GM12892 (cell line): ENCODE measurements around the gene LRRC8B.
A peak's percentile ranks its signal among the peaks of the same experiment; 100 is the strongest.

Experiments
- DNase-seq: peaks from one replicate; pipeline ENCODE4 v3.0.0; 2011; ENCODE audit not compliant: insufficient read length
- FAIRE-seq: peaks from 2 replicates; lab custom pipeline; 2011; peaks lifted over from hg19 to GRCh38; lab: Jason Lieb, UNC
- POLR2A ChIP-seq: IDR thresholded peaks from 2 replicates; pipeline ENCODE4 v1.6.1; 2011; ENCODE audit warnings: low read depth, low read length, control low read depth
- POLR2AphosphoS5 ChIP-seq: IDR thresholded peaks from 2 replicates; pipeline ENCODE4 v1.6.1; 2011; ENCODE audit warnings: low read depth, low read length, control low read depth
- TAF1 ChIP-seq: IDR thresholded peaks from 2 replicates; pipeline ENCODE4 v1.6.1; 2011; ENCODE audit warnings: low read depth, mild to moderate bottlenecking, control low read depth, low read length, borderline replicate concordance

LRRC8B gene

GRCh38 chr1:89608319-89608983 lies 83.8 kb downstream of the LRRC8B start:
- DNase-seq (no peak), FAIRE-seq (no peak)
- no peak for TF ChIP-seq POLR2AphosphoS5
- TF ChIP-seq TAF1: no peak
- no peak for TF ChIP-seq POLR2A

- TF ChIP-seq POLR2A: no peak
- FAIRE-seq: no peak
Measured at GRCh38 chr1:89608984-89609725, 84.5 kb downstream of the LRRC8B start.

GRCh38 chr1:89609781-89610456 lies 85.3 kb downstream of the LRRC8B start:
- no peak for DNase-seq
- TF ChIP-seq POLR2AphosphoS5 (no peak), POLR2A (no peak), TAF1 (no peak)
- no peak for FAIRE-seq

More at GRCh38 chr1:89608984-89609725, 84.5 kb downstream of the LRRC8B start:
- no peak for DNase-seq

GRCh38 chr1:89610457-89611011 lies 85.9 kb downstream of the LRRC8B start:
- TF ChIP-seq TAF1: no peak
- TF ChIP-seq POLR2A: no peak
- no peak for TF ChIP-seq POLR2AphosphoS5
- peak; percentile 9 for FAIRE-seq
- no peak for DNase-seq

GRCh38 chr1:89611721-89612120 lies 87.1 kb downstream of the LRRC8B start:
- FAIRE-seq (peak; percentile 78), DNase-seq (peak; percentile 39)
- no peak for TF ChIP-seq TAF1
- TF ChIP-seq POLR2A: no peak
- TF ChIP-seq POLR2AphosphoS5: no peak

- FAIRE-seq (no peak), DNase-seq (no peak)
- TF ChIP-seq POLR2A: no peak
- TF ChIP-seq TAF1: no peak
- TF ChIP-seq POLR2AphosphoS5: no peak
Measured at GRCh38 chr1:89613928-89614327, 89.3 kb downstream of the LRRC8B start.

- FAIRE-seq (peak; percentile 17), DNase-seq (no peak)
- TF ChIP-seq POLR2AphosphoS5 (no peak), POLR2A (no peak), TAF1 (no peak)
Measured at GRCh38 chr1:89615676-89616598, 91.3 kb downstream of the LRRC8B start.

GRCh38 chr1:89616844-89617627 lies 92.4 kb downstream of the LRRC8B start:
- DNase-seq (no peak), FAIRE-seq (no peak)
- no peak for TF ChIP-seq POLR2A

- no peak for FAIRE-seq
- DNase-seq: no peak
- TF ChIP-seq POLR2AphosphoS5 (no peak), POLR2A (no peak), TAF1 (no peak)
Measured at GRCh38 chr1:89620664-89621063, 96.0 kb downstream of the LRRC8B start.

GRCh38 chr1:89622895-89623294 lies 98.3 kb downstream of the LRRC8B start:
- no peak for DNase-seq
- no peak for FAIRE-seq
- TF ChIP-seq POLR2A (no peak), POLR2AphosphoS5 (no peak), TAF1 (no peak)
